HG03039 (cell line): ENCODE results near the gene TSEN2.
"Not testable (repeated sequence)": the region's sequence is repeated elsewhere in the genome, so short reads cannot be mapped to it uniquely, and the experiment has no call there.

Experiments used
- ATAC-seq: cut with Tn5 transposase; IDR thresholded peaks from one replicate; pipeline ENCODE4 v1.9.1; 2021; ENCODE audit warnings: mild to moderate bottlenecking, moderate library complexity; ENCODE audit not compliant: unreplicated experiment

TSEN2 gene

GRCh38 chr3:12471241-12471640, 13.0 kb upstream of the TSEN2 start:
- ATAC-seq = no peak

DNA sequence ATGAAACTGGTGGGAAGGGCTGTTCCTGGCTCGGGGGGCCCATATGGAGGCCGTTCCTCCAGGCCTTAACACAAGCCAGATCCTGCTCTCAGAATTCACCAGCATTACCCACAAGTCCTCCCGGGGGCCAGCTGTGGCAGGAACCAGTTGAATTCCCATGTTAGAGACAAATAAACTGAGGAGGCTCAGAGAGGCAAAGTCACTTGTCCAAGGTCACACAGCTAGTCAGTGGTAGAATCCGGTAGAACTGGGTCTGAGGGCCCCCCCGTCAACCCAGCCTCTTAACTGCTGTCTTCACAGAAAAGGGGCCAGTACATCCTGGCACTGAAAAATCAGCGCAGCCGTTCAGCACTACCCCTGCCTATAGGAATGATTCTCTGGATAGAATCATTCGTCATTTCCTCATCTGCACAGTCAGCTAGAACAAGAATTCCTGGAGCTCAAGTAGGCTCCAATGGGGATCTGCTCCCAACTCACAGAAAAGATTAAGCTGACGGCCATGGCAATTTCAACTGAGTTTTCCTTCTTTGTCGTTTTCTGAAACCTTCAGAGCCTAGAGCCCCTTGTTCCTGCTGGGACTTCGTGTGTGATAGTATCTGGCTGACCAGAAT, 12.2 kb upstream of the TSEN2 start:
- ATAC-seq = no peak

DNA sequence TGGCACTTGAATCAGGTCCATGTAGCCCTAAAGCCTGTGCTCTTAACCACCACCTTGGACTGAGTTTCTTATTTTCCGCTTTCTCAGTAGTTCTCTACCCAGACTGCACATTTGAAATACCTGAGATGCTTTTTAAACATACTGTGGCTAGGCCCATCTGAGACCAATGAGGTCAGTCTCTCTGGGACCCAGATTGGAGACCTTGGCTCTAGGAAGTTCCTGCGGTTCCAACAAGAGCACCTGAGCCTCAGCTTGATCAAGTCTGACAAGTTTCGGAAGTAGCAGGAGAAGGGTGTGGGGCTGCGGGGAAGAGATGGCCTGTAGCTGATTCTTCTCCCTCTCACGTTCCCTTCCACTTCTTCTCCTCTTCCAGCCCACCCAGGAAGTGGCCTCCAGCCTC, 11.5 kb upstream of the TSEN2 start:
- no peak for ATAC-seq

- ATAC-seq = no peak
Measured at GRCh38 chr3:12473511-12473910, 10.8 kb upstream of the TSEN2 start.

GRCh38 chr3:12476238-12476897, 7.9 kb upstream of the TSEN2 start:
- no peak for ATAC-seq

DNA sequence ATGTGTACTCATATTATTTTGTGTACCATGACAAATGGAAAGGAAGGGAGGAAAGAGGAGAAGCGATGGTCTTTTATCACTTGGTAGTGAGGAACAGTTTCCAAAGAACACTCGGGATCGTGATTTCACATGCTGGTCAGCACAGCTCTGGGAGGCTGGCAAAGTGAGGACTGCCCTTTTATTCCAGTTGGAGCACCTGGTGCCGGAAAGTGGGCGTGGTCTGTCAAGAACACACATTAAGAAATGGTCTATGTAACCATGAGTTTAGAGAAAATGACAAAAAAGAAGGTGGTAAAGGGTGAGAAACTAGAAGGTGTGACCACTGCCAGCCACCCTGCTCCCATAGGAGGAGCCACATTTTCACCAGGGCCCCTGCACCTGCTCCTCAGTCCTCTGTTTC, 7.0 kb upstream of the TSEN2 start:
- ATAC-seq = no peak

DNA sequence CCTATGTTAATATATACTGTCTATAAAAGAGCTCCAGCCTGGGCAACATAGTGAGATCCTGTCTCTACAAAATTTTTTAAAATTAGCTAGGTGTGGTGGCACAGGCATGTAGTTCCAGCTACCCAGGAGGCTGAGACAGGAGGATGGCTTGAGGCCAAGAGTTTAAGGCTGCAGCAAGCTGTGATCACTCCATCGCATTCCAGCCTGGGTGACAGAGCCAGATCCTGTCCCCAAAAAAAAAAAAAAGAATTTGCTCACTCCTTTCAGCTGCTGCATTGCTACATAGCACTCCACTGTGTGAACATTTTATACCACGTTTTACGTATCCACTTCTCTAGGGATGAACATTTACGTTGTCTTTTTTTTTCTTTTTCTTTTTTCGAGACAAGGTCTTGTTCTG, 6.0 kb upstream of the TSEN2 start:
- ATAC-seq = no peak

- not testable (repeated sequence) for ATAC-seq
Measured at GRCh38 chr3:12479198-12479597, 5.1 kb upstream of the TSEN2 start.

DNA sequence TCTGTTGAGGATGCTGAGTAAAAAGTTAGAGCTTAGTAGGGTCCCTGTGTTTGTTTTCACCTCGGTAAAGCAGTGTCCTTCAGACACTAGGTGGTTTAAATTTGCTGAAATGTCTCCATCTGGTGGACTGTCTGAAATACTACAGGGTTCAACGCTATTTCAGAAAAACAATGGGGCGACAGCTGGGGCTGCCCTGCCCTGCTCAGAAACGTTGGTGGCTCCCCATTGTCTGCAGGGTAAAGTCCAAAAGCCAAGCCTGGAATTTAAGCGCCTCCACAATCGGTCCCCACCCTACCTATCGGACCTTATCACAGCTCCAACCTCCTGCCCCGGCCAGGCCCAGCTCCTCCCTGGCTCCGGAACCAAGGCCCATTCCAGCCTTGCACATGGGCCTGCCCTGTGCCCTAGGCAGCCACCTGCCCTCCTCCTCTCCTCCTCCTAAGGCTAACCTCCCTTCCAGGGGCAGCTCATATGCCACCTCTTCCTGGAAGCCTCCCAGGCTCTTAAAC, 4.3 kb upstream of the TSEN2 start:
- no peak for ATAC-seq

DNA sequence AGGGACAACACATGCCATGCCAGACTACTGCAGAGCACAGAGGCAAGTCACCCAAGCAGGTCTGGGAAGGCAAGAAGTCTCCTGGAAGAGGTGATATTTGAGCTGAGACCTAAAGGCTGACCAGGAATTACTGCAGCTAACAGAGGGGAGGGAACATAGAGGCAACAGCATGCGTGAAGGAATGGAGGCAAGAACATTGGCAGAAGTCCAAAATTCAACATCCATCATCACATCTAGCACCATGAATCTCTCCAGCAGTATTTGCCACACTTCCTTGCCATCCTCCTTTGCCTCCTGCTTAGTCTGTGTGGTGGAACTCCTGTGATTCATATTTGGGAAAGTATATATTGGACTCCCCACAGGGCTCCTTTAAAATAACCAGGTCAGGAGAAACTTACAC, 870 bp upstream of the TSEN2 start:
- no peak for ATAC-seq

DNA sequence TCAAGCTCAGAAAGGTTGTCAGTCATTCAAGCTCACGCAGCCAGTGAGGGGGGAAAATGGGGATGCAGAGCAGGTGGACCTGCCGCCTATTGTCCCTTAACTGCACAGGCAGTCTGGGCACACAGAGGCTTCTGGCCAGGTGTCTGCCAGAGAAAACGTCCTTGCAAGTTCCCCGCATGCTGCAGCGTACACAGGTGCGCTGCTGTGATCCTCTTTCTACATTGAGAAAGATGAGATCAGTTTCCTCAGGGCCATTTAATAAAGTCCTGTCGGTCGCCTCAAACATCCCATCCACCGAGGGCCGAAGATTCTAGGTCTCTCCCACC, 445 bp upstream of the TSEN2 start:
- ATAC-seq = no peak

DNA sequence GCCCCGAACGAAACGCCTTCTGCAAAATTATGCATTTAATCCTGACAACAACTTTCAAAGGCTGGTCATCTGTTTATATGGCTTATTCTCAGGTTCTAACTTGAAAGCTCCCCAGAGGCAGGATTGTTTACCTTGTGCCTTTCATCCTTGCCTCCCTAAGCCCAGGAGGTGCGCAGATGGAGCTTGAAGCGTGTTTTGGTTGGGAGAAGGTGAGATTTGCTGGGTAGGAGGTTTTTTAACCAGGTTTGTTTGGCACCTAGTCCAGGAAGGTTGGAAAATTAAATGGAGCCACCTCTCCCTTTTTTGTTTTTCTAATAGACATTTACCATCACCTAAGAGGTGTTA, 675 bp downstream of the TSEN2 start:
- no peak for ATAC-seq

DNA sequence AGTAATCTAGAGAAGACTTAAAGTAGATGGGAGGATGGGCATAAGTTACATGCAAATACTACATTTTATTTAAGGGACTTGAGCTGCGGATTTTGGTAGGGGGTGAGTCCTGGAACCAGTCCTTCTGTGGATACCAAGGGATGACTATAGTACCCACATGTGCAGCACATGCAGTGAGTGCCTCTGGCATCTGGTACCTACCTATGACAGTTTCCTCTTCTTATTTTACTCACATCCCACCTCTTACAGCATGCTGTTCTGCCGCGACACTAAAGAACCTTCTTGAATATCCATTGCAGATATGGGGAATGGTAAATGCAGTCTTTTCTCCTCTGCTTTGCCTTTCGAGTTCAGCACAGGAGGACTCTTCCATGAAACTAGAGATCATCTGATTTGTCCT, 1.7 kb downstream of the TSEN2 start:
- no peak for ATAC-seq

- ATAC-seq = no peak
Measured at GRCh38 chr3:12486916-12487315, 2.6 kb downstream of the TSEN2 start.

- ATAC-seq = no peak
Measured at GRCh38 chr3:12487336-12487735, 3.1 kb downstream of the TSEN2 start.

DNA sequence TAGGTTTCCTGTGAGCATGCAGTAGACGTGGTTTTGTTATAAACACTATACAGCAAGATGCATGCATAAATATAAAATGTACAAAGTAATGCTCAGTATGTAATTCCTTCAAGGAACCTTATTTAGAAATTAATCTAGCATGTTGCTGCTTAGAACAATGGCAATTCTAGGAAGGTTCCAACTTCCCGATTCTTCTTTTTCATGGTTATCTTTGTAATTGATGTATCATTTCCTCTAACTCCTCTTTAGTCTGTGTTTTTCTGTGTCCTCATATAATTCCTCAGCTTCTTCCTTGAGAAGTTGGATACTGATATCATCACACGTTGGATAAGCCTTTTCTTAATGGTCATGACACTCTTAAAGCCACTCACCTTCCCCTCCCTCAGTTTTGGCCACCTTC, 3.5 kb downstream of the TSEN2 start:
- no peak for ATAC-seq

- no peak for ATAC-seq
Measured at GRCh38 chr3:12489368-12489767, 5.1 kb downstream of the TSEN2 start.

DNA sequence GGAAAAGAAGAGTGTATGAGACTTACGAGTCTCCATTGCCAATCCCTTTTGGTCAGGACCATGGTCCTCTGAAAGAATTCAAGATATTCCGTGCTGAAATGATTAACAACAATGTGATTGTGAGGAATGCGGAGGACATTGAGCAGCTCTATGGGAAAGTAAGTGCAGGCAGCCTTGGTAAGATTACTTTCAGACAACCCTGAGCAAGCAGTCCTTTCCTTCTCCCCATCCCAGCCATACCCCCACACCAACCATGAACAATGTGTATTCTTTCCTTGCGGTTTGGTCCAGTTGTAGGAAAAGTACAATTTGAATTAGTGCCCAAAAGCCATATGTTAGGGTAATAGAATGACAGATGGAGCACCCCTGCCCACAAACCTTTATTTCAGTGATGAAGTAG, 5.6 kb downstream of the TSEN2 start:
- no peak for ATAC-seq

DNA sequence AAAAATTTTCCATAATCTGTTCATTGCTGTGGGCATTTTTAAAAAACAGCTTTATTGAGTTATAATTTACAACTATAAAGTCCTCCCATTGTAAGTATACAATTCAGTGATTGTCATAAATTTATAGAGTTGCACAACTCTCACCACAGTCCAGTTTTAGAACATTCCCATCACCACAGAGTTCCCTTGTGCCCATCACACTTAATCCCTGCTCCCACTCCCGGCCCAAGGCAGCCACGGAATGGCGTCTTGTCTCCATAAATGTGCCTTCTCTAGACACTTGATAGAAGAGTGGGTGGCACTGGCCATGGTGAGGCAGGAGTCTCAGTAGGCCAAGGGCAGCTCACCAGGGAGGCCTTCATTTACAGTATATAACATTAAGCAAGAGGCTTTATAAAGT, 6.3 kb downstream of the TSEN2 start:
- ATAC-seq = no peak

DNA sequence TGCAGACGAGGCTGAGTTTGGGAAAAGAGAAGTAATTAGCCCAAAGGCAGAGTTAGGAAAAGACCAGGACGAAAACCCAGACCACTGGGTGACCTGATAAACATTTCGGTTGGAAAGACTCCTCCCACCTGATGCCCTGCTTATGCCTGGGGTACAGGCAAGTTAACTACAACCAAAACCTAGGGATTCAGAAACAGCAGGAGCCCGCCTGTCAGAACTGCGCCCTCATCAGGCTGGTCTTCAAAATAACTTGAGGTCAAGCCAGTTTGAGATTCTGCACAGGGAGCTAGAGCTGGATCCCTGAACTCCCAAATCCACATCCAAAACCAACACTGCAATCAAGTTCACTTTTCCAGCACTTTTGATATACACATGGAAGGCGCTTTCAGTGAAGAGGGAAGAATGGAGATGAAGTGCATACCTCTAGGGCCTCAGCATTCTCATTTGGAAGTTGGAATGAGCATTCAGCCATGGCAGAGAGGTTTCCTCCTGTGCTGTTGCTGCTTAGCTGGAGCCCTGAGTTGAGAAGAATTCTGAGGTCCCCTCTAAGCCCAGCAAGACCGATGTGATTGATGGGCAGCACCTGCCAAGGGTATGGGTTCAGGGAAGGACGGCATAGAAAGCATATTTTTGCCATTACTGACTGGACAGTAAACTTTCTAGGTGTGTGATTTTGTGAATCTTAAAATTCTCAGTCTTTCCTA, 11.6 kb downstream of the TSEN2 start:
- no peak for ATAC-seq

- no peak for ATAC-seq
Measured at GRCh38 chr3:12496453-12496761, 12.1 kb downstream of the TSEN2 start.

- no peak for ATAC-seq
Measured at GRCh38 chr3:12499474-12499873, 15.2 kb downstream of the TSEN2 start.
